ENCODE measurements around the gene GALNT14. TPM values are rescaled to one million over a fixed set of nuclear protein-coding genes. Genes with fewer than 3 reads are reported as not detected.

The GALNT14 gene
- total RNA-seq, 1 experiment from 2014 or later: 2.7 TPM

- H3K4me3 Mint-ChIP-seq: no peak overlapping the region
- Histone ChIP-seq H4K5ac (ENCODE audit: insufficient read length, low read depth, low read length) (no peak overlapping the region), H2AFZ (ENCODE audit: low read length) (no peak overlapping the region), H3K4me1 (ENCODE audit: insufficient read depth, low read length) (no peaks in the 10 kb centered on the region; the same call in 1 of the 2 replicates), H2BK12ac (ENCODE audit: insufficient read length, low read depth, low read length) (no peak overlapping the region), H2AK5ac (ENCODE audit: insufficient read length, low read length) (no peak overlapping the region), H3K9ac (ENCODE audit: extremely low read depth, insufficient read length, low read length) (no peak overlapping the region), H4K91ac (ENCODE audit: insufficient read length, low read depth, low read length) (no peak overlapping the region), H3K79me1 (ENCODE audit: insufficient read depth, low read depth, low read length, poor library complexity, severe bottlenecking) (no peaks in the 10 kb centered on the region), H3K27me3 (ENCODE audit: insufficient read depth, low read length) (no peaks in the 10 kb centered on the region), H3K23ac (ENCODE audit: insufficient read length, low read depth, low read length) (no peak overlapping the region), H2BK20ac (ENCODE audit: low read depth, low read length, poor library complexity, severe bottlenecking) (no peak overlapping the region), H3T11ph (ENCODE audit: low read length) (no peak overlapping the region), H3K56ac (ENCODE audit: insufficient read length, low read depth, low read length) (no peak overlapping the region), H3K4ac (ENCODE audit: low read depth, low read length) (no peak overlapping the region), H2BK15ac (ENCODE audit: low read depth, low read length) (no peak overlapping the region), H3K9me3 (ENCODE audit: control insufficient read depth, low read depth, low read length) (no peaks in the 10 kb centered on the region), H3K27ac (ENCODE audit: insufficient read length, low read depth, low read length) (no peak overlapping the region), H4K8ac (replicated peaks; ENCODE audit: insufficient read length, low read depth, low read length) (no peak overlapping the region), H2BK5ac (ENCODE audit: insufficient read length, low read length) (no peak overlapping the region), H3K18ac (ENCODE audit: insufficient read length, low read depth, low read length) (no peak overlapping the region), H3K14ac (ENCODE audit: insufficient read depth, low read length) (no peak overlapping the region), H2BK120ac (ENCODE audit: low read depth, low read length, poor library complexity, severe bottlenecking) (no peak overlapping the region), H3K79me2 (ENCODE audit: insufficient read depth, low read length) (no peaks in the 10 kb centered on the region), H3K4me2 (ENCODE audit: insufficient read depth, insufficient read length, low read length) (no peak overlapping the region), H3K23me2 (ENCODE audit: insufficient read length, low read depth, low read length, poor library complexity, severe bottlenecking) (no peaks in the 10 kb centered on the region), H4K20me1 (ENCODE audit: control insufficient read depth, insufficient read depth, insufficient read length) (no peaks in the 10 kb centered on the region)
- no peak for TF ChIP-seq CTCF (conservative IDR thresholded peaks at IDR 0.05)
- no CpG with 5 or more reads among the region's 5 CpGs for WGBS (ENCODE audit: extremely low coverage, insufficient read length, low lambda C conversion rate)
- H3K4me1 Mint-ChIP-seq: peaks cover 9 to 18% of the 10 kb centered on the region in 2 experiments
- no peaks in the 10 kb centered on the region for H3K9me3 Mint-ChIP-seq
- DNase-seq: no peak
- H3K27me3 Mint-ChIP-seq (ENCODE audit: low read depth): no peaks in the 10 kb centered on the region
- H3K27ac Mint-ChIP-seq: peak overlapping the region in 1 of 3 experiments; percentile 78; a peak in 1 of 7 replicates
- no peaks in the 10 kb centered on the region for H3K36me3 Mint-ChIP-seq (ENCODE audit: insufficient read depth in 1 of 3, low read depth in 3 of 3)
Observed at GRCh38 chr2:31016648-31017047, 121.6 kb downstream of the GALNT14 start.

Measured in H9 (cell line).